HepG2 (cell line): ENCODE measurements around the gene THY1. TPM values are rescaled to one million over a fixed set of nuclear protein-coding genes. Genes with fewer than 3 reads are reported as not detected.

ENCODE experiments used
- ATAC-seq: fragments of 200-7000 bp; cut with Tn5 transposase; 3 replicates; pipeline ENCODE4 v1.9.1; 2020; ENCODE audit warnings: mild to moderate bottlenecking, moderate library complexity
- BruUV-seq: library from RNA; stranded (reverse); fragments of 400-500 nt; replicated peaks from 2 replicates; lab custom pipeline; 2021; lab: Mats Ljungman, UMichigan
- CTCF ChIA-PET: fragments of 300-600 bp; formaldehyde crosslinking; extraction: SDS; loops from one replicate; lab custom pipeline; 2021; ENCODE audit warnings: low total read pairs, inconsistent platforms, low intra/inter-chr PET ratio; lab: Yijun Ruan, JAX
- POLR2A ChIA-PET: fragments of 350-600 bp; sonication (Branson Sonifier 250); formaldehyde crosslinking; loops from one replicate; lab custom pipeline; 2020; ENCODE audit warnings: antibody characterized with exemption, inconsistent platforms; lab: Yijun Ruan, JAX
- DNase-seq: peaks from one replicate; pipeline ENCODE4 v3.0.0-alpha.2; 2015; ENCODE audit warnings: low spot score
- FAIRE-seq: peaks from 3 replicates; lab custom pipeline; 2011; peaks lifted over from hg19 to GRCh38; lab: Jason Lieb, UNC
- H2AFZ ChIP-seq: one replicate; pipeline ENCODE4 v1.6.1; 2011; ENCODE audit warnings: low read length, inconsistent platforms
- H3K27ac ChIP-seq: fragments of 300-600 bp; 3 replicates; pipeline ENCODE4 v1.8.0; 2011; ENCODE audit warnings: mixed run types, mild to moderate bottlenecking, mixed read lengths, low read length, inconsistent platforms; ENCODE audit not compliant: insufficient read depth; ENCODE audit errors: extremely low read length
- H3K27me3 ChIP-seq, 2 experiments: fragments of 200-600 bp in 1 of 2; 2 replicates in 1 of 2; 3 replicates in 1 of 2; pipeline versions ENCODE4 v1.6.0 to v1.8.0; 2011; ENCODE audit warnings: low read length in 2 of 2, mild to moderate bottlenecking in 2 of 2, moderate library complexity in 2 of 2, inconsistent platforms in 1 of 2; ENCODE audit not compliant: insufficient read depth in 2 of 2, control insufficient read depth in 1 of 2
- H3K36me3 ChIP-seq, 2 experiments: fragments of 200-600 bp in 1 of 2; replicated peaks in 1 of 2; 2 replicates in 1 of 2; 3 replicates in 1 of 2; pipeline versions ENCODE4 v1.5.1 to v1.8.0; 2011; ENCODE audit warnings: low read length in 2 of 2, inconsistent platforms in 1 of 2; ENCODE audit not compliant: insufficient read depth in 2 of 2, control insufficient read depth in 1 of 2
- H3K4me1 ChIP-seq: 2 replicates; pipeline ENCODE4 v1.5.1; 2012; ENCODE audit warnings: low read length, inconsistent platforms; ENCODE audit not compliant: insufficient read depth
- H3K4me2 ChIP-seq: 2 replicates; pipeline ENCODE4 v1.6.0; 2011; ENCODE audit warnings: low read depth, low read length, inconsistent platforms
- H3K4me3 ChIP-seq, 3 experiments: fragments of 200-600 bp in 1 of 3; sonication (generic), shearing (Covaris generic) in 1 of 3; replicated peaks in 1 of 3; 2 replicates each; pipeline ENCODE4 v1.5.1; 2011 to 2016; ENCODE audit warnings: low read length in 3 of 3, inconsistent platforms in 2 of 3, low read depth in 2 of 3, mild to moderate bottlenecking in 2 of 3, control low read depth in 1 of 3, mixed read lengths in 1 of 3; ENCODE audit not compliant: insufficient read depth in 1 of 3
- H3K79me2 ChIP-seq: one replicate; pipeline ENCODE4 v1.6.1; 2011; ENCODE audit warnings: low read length, inconsistent platforms; ENCODE audit not compliant: insufficient read depth
- H3K9ac ChIP-seq: 2 replicates; pipeline ENCODE4 v1.6.0; 2011; ENCODE audit warnings: mild to moderate bottlenecking, low read depth, low read length, inconsistent platforms; ENCODE audit not compliant: insufficient read depth
- H3K9me3 ChIP-seq: 2 replicates; pipeline ENCODE4 v1.5.1; 2012; ENCODE audit warnings: mild to moderate bottlenecking, low read length
- H4K20me1 ChIP-seq: 2 replicates; pipeline ENCODE4 v1.6.0; 2011; ENCODE audit warnings: inconsistent platforms, mild to moderate bottlenecking, low read length, moderate library complexity; ENCODE audit not compliant: insufficient read depth
- FUBP1 ChIP-seq: sonication (generic); formaldehyde crosslinking; IDR thresholded peaks from 2 replicates; pipeline ENCODE4 v1.5.1; 2020; ENCODE audit warnings: missing genetic modification reagents, mild to moderate bottlenecking, borderline replicate concordance
- GATA4 ChIP-seq: sonication (generic); IDR thresholded peaks from 2 replicates; pipeline ENCODE4 v1.6.1; 2016; ENCODE audit warnings: antibody characterized with exemption, low read depth, borderline replicate concordance
- HNF4G ChIP-seq, 2 experiments: sonication (generic) in 1 of 2; formaldehyde crosslinking in 1 of 2; IDR thresholded peaks; 2 replicates each; pipeline versions ENCODE4 v1.4.0 to v1.6.1; 2011 to 2020; ENCODE audit warnings: borderline replicate concordance in 2 of 2, low read depth in 2 of 2, mild to moderate bottlenecking in 2 of 2, low read length in 1 of 2, missing genetic modification reagents in 1 of 2, moderate library complexity in 1 of 2
- PLSCR1 ChIP-seq: sonication (generic); formaldehyde crosslinking; IDR thresholded peaks from 2 replicates; pipeline ENCODE4 v1.5.0; 2020; ENCODE audit warnings: missing genetic modification reagents, mild to moderate bottlenecking, borderline replicate concordance
- PRPF4 ChIP-seq: fragments of 200-400 bp; formaldehyde crosslinking; IDR thresholded peaks from 2 replicates; pipeline ENCODE4 v1.6.1; 2016; ENCODE audit warnings: low read length, low read depth; ENCODE audit not compliant: poor library complexity, severe bottlenecking
- RFX5 ChIP-seq: IDR thresholded peaks from 2 replicates; pipeline ENCODE4 v1.6.1; 2011; ENCODE audit warnings: low read depth, low read length, improper control_type of control experiment
- SP5 ChIP-seq: IDR thresholded peaks from 2 replicates; pipeline ENCODE4 v1.6.1; 2016; ENCODE audit warnings: low read depth, borderline replicate concordance
- TBP ChIP-seq: sonication (generic); formaldehyde crosslinking; IDR thresholded peaks from 2 replicates; pipeline ENCODE4 v1.5.0; 2020; ENCODE audit warnings: missing genetic modification reagents
- ZBTB7B ChIP-seq: sonication (generic); formaldehyde crosslinking; IDR thresholded peaks from 2 replicates; pipeline ENCODE4 v1.4.0; 2020; ENCODE audit warnings: missing genetic modification reagents
- ZKSCAN8 ChIP-seq: IDR thresholded peaks from 2 replicates; pipeline ENCODE4 v1.6.1; 2016; ENCODE audit warnings: borderline replicate concordance, missing genetic modification reagents, missing compliant biosample characterization
- ZMYM3 ChIP-seq: sonication (generic); formaldehyde crosslinking; IDR thresholded peaks from 2 replicates; pipeline ENCODE4 v1.5.1; 2020; ENCODE audit warnings: mild to moderate bottlenecking, missing genetic modification reagents
- ZNF207 ChIP-seq: fragments of 450-650 bp; IDR thresholded peaks from 2 replicates; pipeline ENCODE4 v1.6.1; 2016; ENCODE audit warnings: antibody characterized with exemption, borderline replicate concordance
- ZNF33A ChIP-seq: sonication (generic); formaldehyde crosslinking; IDR thresholded peaks from 2 replicates; pipeline ENCODE4 v1.5.1; 2020; ENCODE audit warnings: missing genetic modification reagents, mild to moderate bottlenecking, moderate library complexity, borderline replicate concordance
- ZNF577 ChIP-seq: sonication (generic); formaldehyde crosslinking; IDR thresholded peaks from 2 replicates; pipeline ENCODE4 v1.4.0; 2020; ENCODE audit warnings: mild to moderate bottlenecking, low read depth, missing genetic modification reagents, borderline replicate concordance
- ZNF83 ChIP-seq: sonication (generic); formaldehyde crosslinking; IDR thresholded peaks from 2 replicates; pipeline ENCODE4 v1.4.0; 2020; ENCODE audit warnings: missing genetic modification reagents, mild to moderate bottlenecking, borderline replicate concordance
- WGBS: methylation state at CpG from one replicate; pipeline ENCODE4 v1.1.6; 2017; ENCODE audit warnings: low lambda C conversion rate; 5-methylcytosine and 5-hydroxymethylcytosine counted together
- in situ Hi-C: cut with HindIII; loops from 2 replicates; pipeline ENCODE4 v1.10.0; 2017; ENCODE audit warnings: low pct_unique_long_range_greater_than_20kb; ENCODE audit not compliant: extremely low pct_ligation_motif_present
- intact Hi-C: fragments of 100-400 bp; cut with micrococcal nuclease; formaldehyde crosslinking; loops from one replicate; pipeline ENCODE4 v1.10.0; 2022; ENCODE audit not compliant: unreplicated experiment
- polyA plus RNA-seq, 8 experiments: library from polyadenylated mRNA; depleted of rRNA in 3 of 8; stranded (reverse) in 7 of 8; unstranded in 1 of 8; fragments of >200 nt; fragmentation: Illumina TruSeq in 4 of 8; extraction: Trizol in 4 of 8; gene quantifications; 2 replicates each; pipeline versions ENCODE4 v1.2.1 to v1.2.3, GENCODE V29; 2011 to 2016; ENCODE audit warnings: low read depth in 4 of 8, missing spikeins in 1 of 8, mixed read lengths in 1 of 8; ENCODE audit not compliant: insufficient read depth in 1 of 8
- total RNA-seq, 5 experiments: library from RNA; depleted of rRNA; stranded (reverse); fragments of >200 nt; fragmentation: Illumina TruSeq; extraction: Trizol; gene quantifications; 2 replicates each; pipeline ENCODE4 v1.2.3, GENCODE V29; 2016; ENCODE audit warnings: low read depth in 1 of 5
- TF ChIP-seq, protein P1 (sequence below): sonication (generic); formaldehyde crosslinking; IDR thresholded peaks from 2 replicates; pipeline ENCODE4 v1.5.1; 2020; ENCODE audit warnings: mild to moderate bottlenecking, moderate library complexity, missing genetic modification reagents

The THY1 gene
- total and polyA plus RNA-seq, 2 of the 13 experiments (the other 11 are each of a cell fraction or from before 2014, with no cell fraction given), result not detected

DNA sequence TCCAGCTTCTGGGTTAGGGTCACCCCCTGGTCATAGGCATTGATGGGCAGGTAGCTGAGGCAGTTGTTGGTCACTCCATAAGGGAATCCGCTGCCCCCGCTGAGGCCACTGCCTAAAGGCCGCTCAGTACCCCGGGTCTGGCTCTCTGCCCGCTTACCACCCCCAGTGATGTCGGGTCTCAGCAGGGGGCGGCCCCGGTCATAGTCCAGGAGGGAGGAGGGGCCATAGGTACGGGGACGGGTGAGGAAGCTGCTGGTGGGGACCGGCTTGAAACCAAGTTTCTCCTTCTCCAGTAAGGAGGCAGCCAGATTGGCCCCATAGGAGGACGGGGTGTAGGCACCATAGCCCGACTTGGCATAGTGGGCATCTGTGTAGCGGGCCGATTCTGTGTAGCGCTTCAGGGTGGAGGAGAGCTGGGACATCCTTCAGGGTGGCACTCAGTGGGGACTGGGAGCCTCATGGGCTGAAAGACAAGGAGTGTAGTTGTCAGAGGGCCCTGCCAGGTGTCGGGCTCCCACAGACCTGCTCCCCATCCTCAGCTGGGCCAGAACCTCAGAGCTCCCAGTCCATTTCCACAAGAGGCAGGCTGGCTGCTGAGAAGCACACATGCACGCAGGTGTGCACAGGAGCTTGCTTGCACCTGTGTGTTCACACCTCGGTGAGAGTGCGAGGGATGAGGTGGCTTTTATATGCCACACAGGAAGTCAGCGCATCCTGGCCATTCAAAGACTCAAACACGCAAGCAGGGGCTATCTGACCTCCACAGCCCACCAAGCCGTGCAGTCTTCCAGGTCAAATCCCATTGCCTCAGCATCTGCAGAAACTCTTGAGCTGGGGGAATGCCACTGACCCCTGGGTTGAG is 49.7 kb downstream of the THY1 start:
- in situ Hi-C loops, result loop anchor here (5.0 kb wide), 1 partner anchor 36 kb away; no protein-coding TSS in a partner anchor
- intact Hi-C loops, result no loop called here
- no TSS peak for BruUV-seq
- DNase-seq (peak; percentile 43), ATAC-seq (no peak), FAIRE-seq (no peak)
- Histone ChIP-seq H3K79me2 (peaks cover 23% of the 10 kb centered on the region), H3K4me2 (peak overlapping the region; percentile 28), H3K9ac (no peak overlapping the region), H3K4me1 (peaks cover 100% of the 10 kb centered on the region), H3K4me3 (peak overlapping the region in 1 of 3 experiments; percentile 41; a peak in 1 of 6 replicates), H3K9me3 (no peaks in the 10 kb centered on the region), H3K27ac (no peak overlapping the region), H3K36me3 (no peaks in the 10 kb centered on the region), H3K27me3 (no peaks in the 10 kb centered on the region), H2AFZ (no peak overlapping the region), H4K20me1 (no peaks in the 10 kb centered on the region)
- 66% methylated on average over 9 of the region's 23 CpGs for WGBS
- ChIA-PET POLR2A (interaction anchor here (0.9 to 4.4 kb wide), 6 partner anchors 12 to 205 kb away, joined by 3 to 22 read pairs (median 4); partner anchors contain the start of genes MCAM, NLRX1 and RNF26), CTCF (interaction anchor here (1.0 to 1.8 kb wide), 6 partner anchors 16 to 102 kb away, joined by 3 to 17 read pairs (median 5); partner anchors contain the start of gene C1QTNF5)
- TF ChIP-seq ZMYM3 (CRISPR knock-in tag) (no peak), ZBTB7B (CRISPR knock-in tag) (peak; percentile 62; the same call in 1 of the 2 replicates), PRPF4 (no peak), RFX5 (no peak), HNF4G (IDR thresholded peaks at IDR 0.05; ENCODE audit: borderline replicate concordance, low read depth, low read length) (peak; percentile 74), HNF4G (CRISPR knock-in tag; IDR thresholded peaks at IDR 0.05; ENCODE audit: borderline replicate concordance, low read depth) (no peak), FUBP1 (no peak), SP5 (0 out of 2 replicates have a peak, but pooled peaks have one; percentile 45), ZNF577 (no peak), PLSCR1 (CRISPR knock-in tag) (no peak), ZNF33A (CRISPR knock-in tag) (no peak), TBP (CRISPR knock-in tag) (no peak), ZNF207 (no peak), ZKSCAN8 (CRISPR knock-in tag) (no peak), GATA4 (no peak), ZNF83 (CRISPR knock-in tag) (no peak)
- TF ChIP-seq, protein P1, sequence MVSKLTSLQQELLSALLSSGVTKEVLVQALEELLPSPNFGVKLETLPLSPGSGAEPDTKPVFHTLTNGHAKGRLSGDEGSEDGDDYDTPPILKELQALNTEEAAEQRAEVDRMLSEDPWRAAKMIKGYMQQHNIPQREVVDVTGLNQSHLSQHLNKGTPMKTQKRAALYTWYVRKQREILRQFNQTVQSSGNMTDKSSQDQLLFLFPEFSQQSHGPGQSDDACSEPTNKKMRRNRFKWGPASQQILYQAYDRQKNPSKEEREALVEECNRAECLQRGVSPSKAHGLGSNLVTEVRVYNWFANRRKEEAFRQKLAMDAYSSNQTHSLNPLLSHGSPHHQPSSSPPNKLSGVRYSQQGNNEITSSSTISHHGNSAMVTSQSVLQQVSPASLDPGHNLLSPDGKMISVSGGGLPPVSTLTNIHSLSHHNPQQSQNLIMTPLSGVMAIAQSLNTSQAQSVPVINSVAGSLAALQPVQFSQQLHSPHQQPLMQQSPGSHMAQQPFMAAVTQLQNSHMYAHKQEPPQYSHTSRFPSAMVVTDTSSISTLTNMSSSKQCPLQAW (CRISPR knock-in tag), result 0 out of 2 replicates have a peak, but pooled peaks have one; percentile 4
